K562 (cell line): ENCODE results near the gene AGFG1. TPM values are rescaled to one million over a fixed set of nuclear protein-coding genes. Genes with fewer than 3 reads are reported as not detected.

Source experiments
- CBX5 ChIP-seq: IDR thresholded peaks from 2 replicates; pipeline ENCODE4 v1.6.1; 2014; ENCODE audit warnings: low read depth, borderline replicate concordance
- CHCHD3 ChIP-seq: fragments of 250-450 bp; sonication (Bioruptor Pico); IDR thresholded peaks from 2 replicates; pipeline ENCODE4 v2.1.2; 2022; ENCODE audit warnings: mild to moderate bottlenecking
- CREM ChIP-seq: IDR thresholded peaks from 2 replicates; pipeline ENCODE4 v1.6.1; 2014; ENCODE audit warnings: antibody characterized with exemption, low read depth
- ELK1 ChIP-seq: sonication (generic); formaldehyde crosslinking; IDR thresholded peaks from 2 replicates; pipeline ENCODE4 v1.8.1; 2022; ENCODE audit warnings: missing genetic modification reagents
- MAFG ChIP-seq: fragments of 450-650 bp; conservative IDR thresholded peaks from 2 replicates; pipeline ENCODE4 v1.6.1; 2016; ENCODE audit warnings: missing genetic modification characterization, missing compliant biosample characterization
- NR0B1 ChIP-seq: fragments of 450-650 bp; IDR thresholded peaks from one replicate; pipeline ENCODE4 v1.6.1; 2018; ENCODE audit warnings: mild to moderate bottlenecking, moderate library complexity; ENCODE audit not compliant: partially characterized antibody
- PHB ChIP-seq: fragments of 250-450 bp; sonication (Bioruptor Pico); IDR thresholded peaks from 2 replicates; pipeline ENCODE4 v1.5.0; 2021
- PYGO2 ChIP-seq: fragments of 450-650 bp; IDR thresholded peaks from 2 replicates; pipeline ENCODE4 v1.6.1; 2016; ENCODE audit warnings: mild to moderate bottlenecking, missing genetic modification characterization, moderate library complexity, missing compliant biosample characterization
- ZC3H4 ChIP-seq: sonication (generic); formaldehyde crosslinking; IDR thresholded peaks from 2 replicates; pipeline ENCODE4 v1.9.0; 2021; ENCODE audit warnings: missing genetic modification reagents, borderline replicate concordance
- ZNF311 ChIP-seq: fragments of 250-450 bp; sonication (Bioruptor Pico); IDR thresholded peaks from 2 replicates; pipeline ENCODE4 v1.4.0; 2020; ENCODE audit warnings: mild to moderate bottlenecking, moderate library complexity
- ZNF316 ChIP-seq: fragments of 450-650 bp; IDR thresholded peaks from 2 replicates; pipeline ENCODE4 v1.6.1; 2016
- ZNF639 ChIP-seq, 2 experiments: fragments of 200-800 bp in 1 of 2; sonication (Bioruptor generic) in 1 of 2; sonication (generic) in 1 of 2; formaldehyde crosslinking in 1 of 2; IDR thresholded peaks in 1 of 2; conservative IDR thresholded peaks in 1 of 2; 2 replicates each; pipeline versions ENCODE4 v1.5.0 to v1.6.1; 2016 to 2020; ENCODE audit warnings: missing compliant biosample characterization in 1 of 2, missing genetic modification characterization in 1 of 2, missing genetic modification reagents in 1 of 2
- ZNF707 ChIP-seq: fragments of 250-450 bp; sonication (Bioruptor Pico); conservative IDR thresholded peaks from 2 replicates; pipeline ENCODE4 v1.8.0; 2022; ENCODE audit warnings: inconsistent platforms, mild to moderate bottlenecking, moderate library complexity
- polyA plus RNA-seq, 8 experiments: library from polyadenylated mRNA; depleted of rRNA in 4 of 8; stranded (reverse) in 5 of 8; unstranded in 3 of 8; fragments of >200 nt; fragmentation: Nextera tagmentation in 2 of 8; fragmentation: Illumina TruSeq in 1 of 8; extraction: Ambion mirVana in 2 of 8; extraction: Trizol in 1 of 8; gene quantifications; 2 replicates each; pipeline versions ENCODE4 v1.2.1 to v1.2.3, GENCODE V29; 2011 to 2014; ENCODE audit warnings: inconsistent platforms in 1 of 8, missing spikeins in 1 of 8
- total RNA-seq, 7 experiments: library from RNA; depleted of rRNA in 6 of 7; stranded (reverse); fragments of >200 nt in 6 of 7; fragmentation: Illumina TruSeq in 2 of 7; extraction: Trizol in 2 of 7; gene quantifications; 2 replicates each; pipeline versions ENCODE4 v1.2.1 to v1.2.3, GENCODE V29; 2011 to 2021; ENCODE audit warnings: low replicate concordance in 1 of 7
- TF ChIP-seq, protein P1 (sequence below): fragments of 450-650 bp; IDR thresholded peaks from 2 replicates; pipeline ENCODE4 v1.6.1; 2016; ENCODE audit warnings: mild to moderate bottlenecking, moderate library complexity

Gene AGFG1
- total and polyA plus RNA-seq, 9 of the 15 experiments (the other 6 are each of a cell fraction or from before 2014, with no cell fraction given): 11.2 to 97.5 (median 36.0) TPM

DNA sequence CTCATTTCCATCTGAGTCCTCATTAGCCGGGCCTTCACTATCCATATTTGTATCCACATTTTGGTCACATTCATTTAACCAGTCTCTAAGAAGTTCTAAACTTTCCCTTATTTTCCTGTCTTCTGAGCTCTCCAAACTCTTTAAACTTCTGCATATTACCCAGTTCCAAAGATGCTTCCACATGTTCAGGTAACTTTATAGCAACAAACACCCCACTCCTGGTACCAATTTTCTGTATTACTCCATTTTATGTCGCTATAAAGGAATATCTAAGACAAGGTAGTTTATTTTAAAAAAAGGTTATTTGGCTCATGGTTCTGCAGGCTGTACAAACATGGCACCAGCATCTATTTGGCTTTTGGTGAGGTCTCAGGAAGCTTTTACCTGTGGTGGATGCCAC lies 38.8 kb upstream of the AGFG1 start (continued):
- TF ChIP-seq, protein P1, sequence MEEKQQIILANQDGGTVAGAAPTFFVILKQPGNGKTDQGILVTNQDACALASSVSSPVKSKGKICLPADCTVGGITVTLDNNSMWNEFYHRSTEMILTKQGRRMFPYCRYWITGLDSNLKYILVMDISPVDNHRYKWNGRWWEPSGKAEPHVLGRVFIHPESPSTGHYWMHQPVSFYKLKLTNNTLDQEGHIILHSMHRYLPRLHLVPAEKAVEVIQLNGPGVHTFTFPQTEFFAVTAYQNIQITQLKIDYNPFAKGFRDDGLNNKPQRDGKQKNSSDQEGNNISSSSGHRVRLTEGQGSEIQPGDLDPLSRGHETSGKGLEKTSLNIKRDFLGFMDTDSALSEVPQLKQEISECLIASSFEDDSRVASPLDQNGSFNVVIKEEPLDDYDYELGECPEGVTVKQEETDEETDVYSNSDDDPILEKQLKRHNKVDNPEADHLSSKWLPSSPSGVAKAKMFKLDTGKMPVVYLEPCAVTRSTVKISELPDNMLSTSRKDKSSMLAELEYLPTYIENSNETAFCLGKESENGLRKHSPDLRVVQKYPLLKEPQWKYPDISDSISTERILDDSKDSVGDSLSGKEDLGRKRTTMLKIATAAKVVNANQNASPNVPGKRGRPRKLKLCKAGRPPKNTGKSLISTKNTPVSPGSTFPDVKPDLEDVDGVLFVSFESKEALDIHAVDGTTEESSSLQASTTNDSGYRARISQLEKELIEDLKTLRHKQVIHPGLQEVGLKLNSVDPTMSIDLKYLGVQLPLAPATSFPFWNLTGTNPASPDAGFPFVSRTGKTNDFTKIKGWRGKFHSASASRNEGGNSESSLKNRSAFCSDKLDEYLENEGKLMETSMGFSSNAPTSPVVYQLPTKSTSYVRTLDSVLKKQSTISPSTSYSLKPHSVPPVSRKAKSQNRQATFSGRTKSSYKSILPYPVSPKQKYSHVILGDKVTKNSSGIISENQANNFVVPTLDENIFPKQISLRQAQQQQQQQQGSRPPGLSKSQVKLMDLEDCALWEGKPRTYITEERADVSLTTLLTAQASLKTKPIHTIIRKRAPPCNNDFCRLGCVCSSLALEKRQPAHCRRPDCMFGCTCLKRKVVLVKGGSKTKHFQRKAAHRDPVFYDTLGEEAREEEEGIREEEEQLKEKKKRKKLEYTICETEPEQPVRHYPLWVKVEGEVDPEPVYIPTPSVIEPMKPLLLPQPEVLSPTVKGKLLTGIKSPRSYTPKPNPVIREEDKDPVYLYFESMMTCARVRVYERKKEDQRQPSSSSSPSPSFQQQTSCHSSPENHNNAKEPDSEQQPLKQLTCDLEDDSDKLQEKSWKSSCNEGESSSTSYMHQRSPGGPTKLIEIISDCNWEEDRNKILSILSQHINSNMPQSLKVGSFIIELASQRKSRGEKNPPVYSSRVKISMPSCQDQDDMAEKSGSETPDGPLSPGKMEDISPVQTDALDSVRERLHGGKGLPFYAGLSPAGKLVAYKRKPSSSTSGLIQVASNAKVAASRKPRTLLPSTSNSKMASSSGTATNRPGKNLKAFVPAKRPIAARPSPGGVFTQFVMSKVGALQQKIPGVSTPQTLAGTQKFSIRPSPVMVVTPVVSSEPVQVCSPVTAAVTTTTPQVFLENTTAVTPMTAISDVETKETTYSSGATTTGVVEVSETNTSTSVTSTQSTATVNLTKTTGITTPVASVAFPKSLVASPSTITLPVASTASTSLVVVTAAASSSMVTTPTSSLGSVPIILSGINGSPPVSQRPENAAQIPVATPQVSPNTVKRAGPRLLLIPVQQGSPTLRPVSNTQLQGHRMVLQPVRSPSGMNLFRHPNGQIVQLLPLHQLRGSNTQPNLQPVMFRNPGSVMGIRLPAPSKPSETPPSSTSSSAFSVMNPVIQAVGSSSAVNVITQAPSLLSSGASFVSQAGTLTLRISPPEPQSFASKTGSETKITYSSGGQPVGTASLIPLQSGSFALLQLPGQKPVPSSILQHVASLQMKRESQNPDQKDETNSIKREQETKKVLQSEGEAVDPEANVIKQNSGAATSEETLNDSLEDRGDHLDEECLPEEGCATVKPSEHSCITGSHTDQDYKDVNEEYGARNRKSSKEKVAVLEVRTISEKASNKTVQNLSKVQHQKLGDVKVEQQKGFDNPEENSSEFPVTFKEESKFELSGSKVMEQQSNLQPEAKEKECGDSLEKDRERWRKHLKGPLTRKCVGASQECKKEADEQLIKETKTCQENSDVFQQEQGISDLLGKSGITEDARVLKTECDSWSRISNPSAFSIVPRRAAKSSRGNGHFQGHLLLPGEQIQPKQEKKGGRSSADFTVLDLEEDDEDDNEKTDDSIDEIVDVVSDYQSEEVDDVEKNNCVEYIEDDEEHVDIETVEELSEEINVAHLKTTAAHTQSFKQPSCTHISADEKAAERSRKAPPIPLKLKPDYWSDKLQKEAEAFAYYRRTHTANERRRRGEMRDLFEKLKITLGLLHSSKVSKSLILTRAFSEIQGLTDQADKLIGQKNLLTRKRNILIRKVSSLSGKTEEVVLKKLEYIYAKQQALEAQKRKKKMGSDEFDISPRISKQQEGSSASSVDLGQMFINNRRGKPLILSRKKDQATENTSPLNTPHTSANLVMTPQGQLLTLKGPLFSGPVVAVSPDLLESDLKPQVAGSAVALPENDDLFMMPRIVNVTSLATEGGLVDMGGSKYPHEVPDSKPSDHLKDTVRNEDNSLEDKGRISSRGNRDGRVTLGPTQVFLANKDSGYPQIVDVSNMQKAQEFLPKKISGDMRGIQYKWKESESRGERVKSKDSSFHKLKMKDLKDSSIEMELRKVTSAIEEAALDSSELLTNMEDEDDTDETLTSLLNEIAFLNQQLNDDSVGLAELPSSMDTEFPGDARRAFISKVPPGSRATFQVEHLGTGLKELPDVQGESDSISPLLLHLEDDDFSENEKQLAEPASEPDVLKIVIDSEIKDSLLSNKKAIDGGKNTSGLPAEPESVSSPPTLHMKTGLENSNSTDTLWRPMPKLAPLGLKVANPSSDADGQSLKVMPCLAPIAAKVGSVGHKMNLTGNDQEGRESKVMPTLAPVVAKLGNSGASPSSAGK: no peak
- TF ChIP-seq NR0B1 (no peak), CBX5 (0 out of 2 replicates have a peak, but pooled peaks have one; percentile 21), ZNF707 (CRISPR knock-in tag) (peak; percentile 97), ZNF311 (CRISPR knock-in tag) (no peak), ZC3H4 (CRISPR knock-in tag) (no peak), MAFG (no peak), PYGO2 (tag) (no peak), ZNF316 (no peak), CREM (no peak), CHCHD3 (CRISPR knock-in tag) (no peak), PHB (CRISPR knock-in tag) (no peak), ZNF639 (CRISPR knock-in tag; conservative IDR thresholded peaks at IDR 0.05 in 1 of 2, IDR thresholded peaks at IDR 0.05 in 1 of 2) (no peak), ELK1 (no peak)
